Activated CD4-positive, CD25-positive, alpha-beta regulatory T cell (primary cell): ENCODE data around the gene FARSA.
A peak's percentile ranks its signal among the peaks of the same experiment; 100 is the strongest.
"Not testable (repeated sequence)": the region's sequence is repeated elsewhere in the genome, so short reads cannot be mapped to it uniquely, and the experiment has no call there.

Experiments used
- DNase-seq, 4 experiments: peaks; one replicate each; lab custom pipeline; 2025; lab: John Stamatoyannopoulos, UW

The FARSA gene

GRCh38 chr19:12953799-12954611, 20.5 kb upstream of the FARSA start:
- DNase-seq: no peak

GRCh38 chr19:12953138-12953798, 19.8 kb upstream of the FARSA start:
- DNase-seq: no peak

- DNase-seq: no peak
Observed at GRCh38 chr19:12952488-12953137, 19.1 kb upstream of the FARSA start.

- DNase-seq: not testable (repeated sequence)
Observed at GRCh38 chr19:12952050-12952449, 18.5 kb upstream of the FARSA start.

GRCh38 chr19:12949363-12950283, 16.1 kb upstream of the FARSA start:
- DNase-seq: no peak

- no peak for DNase-seq
Observed at GRCh38 chr19:12948612-12949362, 15.3 kb upstream of the FARSA start.

GRCh38 chr19:12947702-12948611, 14.4 kb upstream of the FARSA start:
- no peak for DNase-seq

- DNase-seq: no peak
Observed at GRCh38 chr19:12946731-12947496, 13.4 kb upstream of the FARSA start.

- peak; percentile 25 to 53 (median 42) for DNase-seq
Observed at GRCh38 chr19:12946092-12946721, 12.7 kb upstream of the FARSA start.

- peak; percentile 95 to 98 (median 96) for DNase-seq
Observed at GRCh38 chr19:12945479-12946091, 12.1 kb upstream of the FARSA start, which contains the start of gene RAD23A. RAD23A (plus strand) TSS chr19:12945862; CDS start chr19:12945949, 87 bp downstream.

GRCh38 chr19:12944104-12944674, 10.7 kb upstream of the FARSA start:
- no peak for DNase-seq

GRCh38 chr19:12943437-12944044, 10.0 kb upstream of the FARSA start:
- DNase-seq: no peak

GRCh38 chr19:12940897-12941296, 7.4 kb upstream of the FARSA start:
- DNase-seq: no peak

GRCh38 chr19:12939975-12940423, 6.5 kb upstream of the FARSA start:
- DNase-seq: no peak

GRCh38 chr19:12938779-12939601, 5.5 kb upstream of the FARSA start:
- DNase-seq: no peak
